Epithelial cell of esophagus (primary cell): Measurements from ENCODE around the gene TMEM117.

Experiments
- DNase-seq: peaks from one replicate; pipeline ENCODE4 v3.0.0; 2010; ENCODE audit warnings: low read depth
- H3K4me3 ChIP-seq: 2 replicates; pipeline ENCODE4 v1.5.1; 2011; ENCODE audit warnings: mild to moderate bottlenecking, low read length, control low read depth
- CTCF ChIP-seq: IDR thresholded peaks from 2 replicates; pipeline ENCODE4 v1.5.1; 2011; ENCODE audit warnings: low read depth, mild to moderate bottlenecking, low read length, control low read depth, inconsistent platforms; ENCODE audit not compliant: insufficient read depth; ENCODE audit errors: missing control alignments

Gene TMEM117

GRCh38 chr12:44046732-44047417 is 211.0 kb downstream of the TMEM117 start:
- TF ChIP-seq CTCF: no peak
- no peak overlapping the region for H3K4me3 ChIP-seq
- DNase-seq: no peak

- TF ChIP-seq CTCF: no peak
- H3K4me3 ChIP-seq: no peak overlapping the region
- DNase-seq: no peak
Measured at GRCh38 chr12:44052554-44052953, 216.7 kb downstream of the TMEM117 start.

GRCh38 chr12:44053549-44054127 is 217.8 kb downstream of the TMEM117 start:
- TF ChIP-seq CTCF: no peak
- H3K4me3 ChIP-seq: no peak overlapping the region
- no peak for DNase-seq

- TF ChIP-seq CTCF: no peak
- H3K4me3 ChIP-seq: no peak overlapping the region
- no peak for DNase-seq
Measured at GRCh38 chr12:44054281-44054680, 218.4 kb downstream of the TMEM117 start.

- H3K4me3 ChIP-seq: no peak overlapping the region
- no peak for DNase-seq
- TF ChIP-seq CTCF: no peak
Measured at GRCh38 chr12:44058366-44058765, 222.5 kb downstream of the TMEM117 start.

- H3K4me3 ChIP-seq: no peak overlapping the region
- no peak for DNase-seq
- TF ChIP-seq CTCF: no peak
Measured at GRCh38 chr12:44059476-44059875, 223.6 kb downstream of the TMEM117 start.

- DNase-seq: no peak
- no peak overlapping the region for H3K4me3 ChIP-seq
- TF ChIP-seq CTCF: no peak
Measured at GRCh38 chr12:44063671-44064070, 227.8 kb downstream of the TMEM117 start.
